H1 (cell line): Measurements from ENCODE around the gene WDR76. TPM values are rescaled to one million over a fixed set of nuclear protein-coding genes. Genes with fewer than 3 reads are reported as not detected.

ENCODE experiments used
- CTCF ChIA-PET: fragments of 300-600 bp; sonication (Branson Sonifier 250); formaldehyde crosslinking; loops from one replicate; lab custom pipeline; 2021; ENCODE audit not compliant: partially characterized antibody; lab: Charles Lee
- POLR2A ChIA-PET: fragments of 300-600 bp; sonication (Branson Sonifier 250); formaldehyde crosslinking; loops from one replicate; lab custom pipeline; 2021; ENCODE audit warnings: inconsistent platforms; ENCODE audit not compliant: partially characterized antibody; lab: Charles Lee
- DNase-seq, 2 experiments: peaks; one replicate each; pipeline versions ENCODE4 v3.0.0 to v3.0.0-alpha.2; 2010 to 2022; ENCODE audit warnings: low spot score in 2 of 2, low read depth in 1 of 2, mixed read lengths in 1 of 2
- FAIRE-seq: peaks from 2 replicates; lab custom pipeline; 2011; peaks lifted over from hg19 to GRCh38; lab: Jason Lieb, UNC
- H2AFZ ChIP-seq: 2 replicates; pipeline ENCODE4 v1.8.1; 2012; ENCODE audit warnings: low read length, inconsistent platforms
- H2AK5ac ChIP-seq: 2 replicates; pipeline ENCODE4 v1.6.1; 2013; ENCODE audit warnings: low read depth, low read length
- H2BK120ac ChIP-seq: replicated peaks from 2 replicates; pipeline ENCODE3; 2013; ENCODE audit warnings: low read depth, low read length, inconsistent platforms
- H2BK12ac ChIP-seq: 2 replicates; pipeline ENCODE4 v1.6.1; 2013; ENCODE audit warnings: low read depth, low read length
- H2BK15ac ChIP-seq: 2 replicates; pipeline ENCODE4 v1.6.1; 2013; ENCODE audit warnings: low read length
- H2BK20ac ChIP-seq: 2 replicates; pipeline ENCODE4 v1.6.1; 2013; ENCODE audit warnings: low read length
- H2BK5ac ChIP-seq: 2 replicates; pipeline ENCODE4 v1.6.1; 2013; ENCODE audit warnings: low read depth, low read length
- H3K14ac ChIP-seq: 2 replicates; pipeline ENCODE4 v1.6.1; 2013; ENCODE audit warnings: inconsistent platforms; ENCODE audit not compliant: insufficient read length
- H3K18ac ChIP-seq: 2 replicates; pipeline ENCODE4 v1.6.1; 2013; ENCODE audit warnings: low read length; ENCODE audit errors: extremely low read depth
- H3K23ac ChIP-seq: 2 replicates; pipeline ENCODE4 v1.6.1; 2013; ENCODE audit warnings: inconsistent platforms; ENCODE audit not compliant: insufficient read length
- H3K23me2 ChIP-seq: 2 replicates; pipeline ENCODE4 v1.6.1; 2013; ENCODE audit warnings: low read depth, low read length
- H3K27ac ChIP-seq: 2 replicates; pipeline ENCODE4 v1.6.1; 2011; ENCODE audit warnings: low read depth, low read length, inconsistent platforms
- H3K27me3 ChIP-seq, 4 experiments: replicated peaks in 1 of 4; 1 replicate in 1 of 4; 2 replicates in 3 of 4; pipeline versions ENCODE4 v1.6.1 to v1.8.1; 2011 to 2013; ENCODE audit warnings: low read length in 3 of 4, mild to moderate bottlenecking in 3 of 4, inconsistent platforms in 2 of 4, mixed read lengths in 2 of 4, moderate library complexity in 1 of 4; ENCODE audit not compliant: control insufficient read depth in 3 of 4, insufficient read depth in 3 of 4; ENCODE audit errors: extremely low read depth in 1 of 4
- H3K36me3 ChIP-seq, 4 experiments: 2 replicates each; pipeline versions ENCODE4 v1.6.1 to v1.8.1; 2011 to 2013; ENCODE audit warnings: mild to moderate bottlenecking in 4 of 4, low read length in 3 of 4, moderate library complexity in 2 of 4, control low read depth in 1 of 4, inconsistent platforms in 1 of 4; ENCODE audit not compliant: insufficient read depth in 4 of 4, control insufficient read depth in 2 of 4
- H3K4ac ChIP-seq: replicated peaks from 2 replicates; pipeline ENCODE3; 2013; ENCODE audit warnings: low read length, low read depth, mixed read lengths, inconsistent platforms; ENCODE audit not compliant: insufficient read length
- H3K4me1 ChIP-seq, 4 experiments: replicated peaks in 1 of 4; 1 replicate in 1 of 4; 2 replicates in 3 of 4; pipeline versions ENCODE4 v1.6.1 to v1.8.1; 2011 to 2013; ENCODE audit warnings: low read length in 3 of 4, inconsistent platforms in 2 of 4, mixed read lengths in 1 of 4; ENCODE audit not compliant: insufficient read depth in 4 of 4, control insufficient read depth in 3 of 4
- H3K4me2 ChIP-seq, 2 experiments: 2 replicates each; pipeline versions ENCODE4 v1.6.1 to v1.8.1; 2011 to 2013; ENCODE audit warnings: low read depth in 2 of 2, low read length in 2 of 2, control low read depth in 1 of 2, inconsistent platforms in 1 of 2, mild to moderate bottlenecking in 1 of 2; ENCODE audit not compliant: insufficient read depth in 1 of 2
- H3K4me3 ChIP-seq, 4 experiments: fragments of 200-600, 300-600 bp in 1 of 4; sonication (generic), shearing (Covaris generic), sonication (Bioruptor Twin) in 1 of 4; 2 replicates each; pipeline versions ENCODE4 v1.5.1 to v1.8.1; 2011 to 2016; ENCODE audit warnings: low read length in 4 of 4, low read depth in 3 of 4, control low read depth in 2 of 4, inconsistent platforms in 2 of 4, mild to moderate bottlenecking in 2 of 4, mixed read lengths in 1 of 4, moderate library complexity in 1 of 4; ENCODE audit not compliant: insufficient read depth in 2 of 4; ENCODE audit errors: extremely low read depth in 1 of 4
- H3K56ac ChIP-seq: replicated peaks from 2 replicates; pipeline ENCODE3; 2013; ENCODE audit warnings: low read depth, mild to moderate bottlenecking, mixed read lengths, low read length, inconsistent platforms; ENCODE audit not compliant: insufficient read length
- H3K79me1 ChIP-seq: 2 replicates; pipeline ENCODE4 v1.6.1; 2013; ENCODE audit warnings: low read depth, low read length, control low read depth
- H3K79me2 ChIP-seq, 2 experiments: 2 replicates each; pipeline versions ENCODE4 v1.6.1 to v1.8.1; 2012 to 2013; ENCODE audit warnings: low read length in 2 of 2, mild to moderate bottlenecking in 2 of 2, inconsistent platforms in 1 of 2; ENCODE audit not compliant: insufficient read depth in 2 of 2, control insufficient read depth in 1 of 2
- H3K9ac ChIP-seq, 4 experiments: replicated peaks in 1 of 4; 1 replicate in 1 of 4; 2 replicates in 3 of 4; pipeline versions ENCODE4 v1.6.1 to v1.8.1; 2011 to 2013; ENCODE audit warnings: low read depth in 3 of 4, low read length in 3 of 4, control low read depth in 2 of 4, mild to moderate bottlenecking in 2 of 4, moderate library complexity in 2 of 4, inconsistent platforms in 1 of 4; ENCODE audit errors: extremely low read depth in 1 of 4
- H3K9me3 ChIP-seq, 2 experiments: 2 replicates each; pipeline versions ENCODE4 v1.6.1 to v1.8.1; 2012 to 2013; ENCODE audit warnings: mild to moderate bottlenecking in 2 of 2, moderate library complexity in 2 of 2, control low read depth in 1 of 2, inconsistent platforms in 1 of 2, low read depth in 1 of 2, low read length in 1 of 2, mixed read lengths in 1 of 2; ENCODE audit not compliant: insufficient read depth in 2 of 2
- H4K20me1 ChIP-seq, 2 experiments: replicated peaks in 1 of 2; 2 replicates each; pipeline versions ENCODE3 to v1.8.1; 2011 to 2013; ENCODE audit warnings: inconsistent platforms in 2 of 2, low read length in 2 of 2, mild to moderate bottlenecking in 1 of 2; ENCODE audit not compliant: insufficient read depth in 2 of 2, control insufficient read depth in 1 of 2
- H4K5ac ChIP-seq: 2 replicates; pipeline ENCODE4 v1.6.1; 2013; ENCODE audit warnings: low read length, low read depth, mixed read lengths, inconsistent platforms; ENCODE audit not compliant: insufficient read length
- H4K8ac ChIP-seq: 2 replicates; pipeline ENCODE4 v1.8.0; 2013; ENCODE audit warnings: mild to moderate bottlenecking, moderate library complexity, low read length, inconsistent platforms; ENCODE audit not compliant: insufficient read depth; ENCODE audit errors: extremely low read depth
- H4K91ac ChIP-seq: replicated peaks from 2 replicates; pipeline ENCODE3; 2013; ENCODE audit warnings: low read length, mixed read lengths, inconsistent platforms; ENCODE audit not compliant: insufficient read length
- EP300 ChIP-seq, 2 experiments: IDR thresholded peaks; 1 replicate in 1 of 2; 2 replicates in 1 of 2; pipeline ENCODE4 v1.6.1; 2011 to 2012; ENCODE audit warnings: low read depth in 2 of 2, low read length in 2 of 2, mild to moderate bottlenecking in 2 of 2, borderline replicate concordance in 1 of 2, inconsistent platforms in 1 of 2, moderate library complexity in 1 of 2
- FOSL1 ChIP-seq: IDR thresholded peaks from 2 replicates; pipeline ENCODE4 v1.6.1; 2011; ENCODE audit warnings: mild to moderate bottlenecking, low read depth, low read length, moderate library complexity; ENCODE audit not compliant: insufficient read depth
- GTF2F1 ChIP-seq: IDR thresholded peaks from 2 replicates; pipeline ENCODE4 v1.6.1; 2012; ENCODE audit warnings: low read depth, low read length, improper control_type of control experiment, borderline replicate concordance
- POLR2A ChIP-seq, 2 experiments: IDR thresholded peaks; 1 replicate in 1 of 2; 2 replicates in 1 of 2; pipeline ENCODE4 v1.6.1; 2011; ENCODE audit warnings: low read depth in 2 of 2, low read length in 2 of 2, mild to moderate bottlenecking in 2 of 2; ENCODE audit errors: control extremely low read depth in 1 of 2
- POU5F1 ChIP-seq: IDR thresholded peaks from 2 replicates; pipeline ENCODE4 v1.6.1; 2011; ENCODE audit warnings: low read depth, mild to moderate bottlenecking, low read length, moderate library complexity
- WGBS, 2 experiments: shearing (Covaris generic) in 1 of 2; methylation state at CpG; one replicate each; pipeline versions ENCODE4 v1.1.6 to v1.1.7; 2013 to 2015; ENCODE audit warnings: low lambda C conversion rate in 2 of 2, mixed read lengths in 2 of 2, inconsistent platforms in 1 of 2, low coverage in 1 of 2, missing lambda C conversion rate in 1 of 2; ENCODE audit not compliant: insufficient replicate concordance in 2 of 2, insufficient coverage in 1 of 2, insufficient read length in 1 of 2; ENCODE audit errors: extremely low coverage in 1 of 2, missing lambda C conversion rate in 1 of 2; 5-methylcytosine and 5-hydroxymethylcytosine counted together
- polyA plus RNA-seq, 7 experiments: library from polyadenylated mRNA; depleted of rRNA in 3 of 7; stranded (reverse) in 5 of 7; unstranded in 2 of 7; fragments of >200 nt in 5 of 7; fragments of 200-250 nt in 2 of 7; gene quantifications; 1 replicate in 5 of 7; 2 replicates in 1 of 7; 4 replicates in 1 of 7; pipeline versions ENCODE4 v1.2.1 to v1.2.3, GENCODE V29; 2011 to 2013; ENCODE audit warnings: missing spikeins in 2 of 7, mixed read lengths in 2 of 7
- total RNA-seq: library from RNA; stranded (reverse); fragmentation: NEBNext Ultra II Directional; extraction: Animal tissue kit (Norgen Biotek cat#: 25700); gene quantifications from 2 replicates; pipeline ENCODE4 v1.2.1, GENCODE V29; 2021
- TF ChIP-seq, protein P1 (sequence below): IDR thresholded peaks from 2 replicates; pipeline ENCODE4 v1.6.1; 2012; ENCODE audit warnings: inconsistent platforms

WDR76 gene
- total and polyA plus RNA-seq, 2 of the 8 experiments (the other 6 are each of a cell fraction or from before 2014, with no cell fraction given), result 4.1 to 18.9 TPM

DNA sequence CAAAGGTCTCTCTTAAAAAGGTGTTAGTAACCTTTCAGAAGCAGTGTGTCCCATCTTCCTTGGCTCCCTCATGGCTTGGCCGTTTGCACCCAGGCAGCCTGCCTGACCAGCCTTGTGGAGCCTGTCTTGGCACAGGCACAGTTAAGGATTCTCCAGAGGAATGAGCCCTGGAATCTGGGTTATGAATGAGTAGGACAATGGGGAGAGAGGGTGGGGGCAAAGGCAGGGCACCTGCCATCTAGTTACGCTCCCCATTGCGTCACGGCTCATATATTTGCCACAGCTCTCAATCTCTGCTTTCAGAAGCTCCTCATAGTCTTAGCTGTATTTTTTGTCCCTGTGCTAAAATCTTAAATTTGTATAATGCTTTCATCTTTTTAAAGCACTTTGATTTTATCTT lies 50.6 kb downstream of the WDR76 start:
- ChIA-PET CTCF (interaction anchor here (1.3 to 2.1 kb wide), 2 partner anchors 17 to 27 kb away, joined by 4 to 6 read pairs; no protein-coding TSS in a partner anchor), POLR2A (interaction anchor here (0.6 to 1.0 kb wide), 2 partner anchors 9 to 240 kb away, joined by 3 read pairs; no protein-coding TSS in a partner anchor)
- Histone ChIP-seq H2BK20ac (0 out of 2 replicates have a peak overlapping the region, but pooled peaks have one; percentile 48), H2AFZ (no peak overlapping the region), H3K4me1 (peaks cover 0 to 13% (median 5%) of the 10 kb centered on the region in 4 experiments; a peak in 3 of 7 replicates), H3K14ac (no peak overlapping the region), H3K4ac (no peak overlapping the region), H3K9ac (no peak overlapping the region), H3K27me3 (no peaks in the 10 kb centered on the region), H3K27ac (no peak overlapping the region), H3K4me3 (no peak overlapping the region), H2BK15ac (no peak overlapping the region), H3K23me2 (no peaks in the 10 kb centered on the region), H4K91ac (no peak overlapping the region), H2BK5ac (no peak overlapping the region), H4K5ac (no peak overlapping the region), H3K23ac (no peak overlapping the region), H3K9me3 (no peaks in the 10 kb centered on the region), H2AK5ac (no peak overlapping the region), H2BK120ac (no peak overlapping the region), H4K20me1 (peaks cover 0 to 2% of the 10 kb centered on the region in 2 experiments), H3K4me2 (no peak overlapping the region), H4K8ac (no peak overlapping the region), H3K36me3 (peaks cover 0 to 7% (median 0%) of the 10 kb centered on the region in 4 experiments; a peak in 7 of 8 replicates), H3K56ac (no peak overlapping the region), H3K79me1 (no peaks in the 10 kb centered on the region), H3K18ac (no peak overlapping the region), H2BK12ac (no peak overlapping the region), H3K79me2 (no peaks in the 10 kb centered on the region)
- no peak for DNase-seq
- 92% methylated on average over 4 of the region's 4 CpGs; no CpG with 5 or more reads in 1 of the 2 experiments for WGBS, 2 experiments
- FAIRE-seq, result no peak
- TF ChIP-seq GTF2F1, result no peak
- TF ChIP-seq, protein P1, sequence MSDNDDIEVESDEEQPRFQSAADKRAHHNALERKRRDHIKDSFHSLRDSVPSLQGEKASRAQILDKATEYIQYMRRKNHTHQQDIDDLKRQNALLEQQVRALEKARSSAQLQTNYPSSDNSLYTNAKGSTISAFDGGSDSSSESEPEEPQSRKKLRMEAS, result no peak
- TF ChIP-seq POU5F1, result no peak
- TF ChIP-seq POLR2A (IDR thresholded peaks at IDR 0.05; ENCODE audit: control extremely low read depth in 1 of 2, low read depth in 2 of 2, low read length in 2 of 2), result no peak
- no peak for TF ChIP-seq FOSL1
- no peak for TF ChIP-seq EP300 (IDR thresholded peaks at IDR 0.05; ENCODE audit: borderline replicate concordance in 1 of 2, low read depth in 2 of 2, low read length in 2 of 2)
